ENCODE data around the gene DCC.
"Not testable (repeated sequence)": the region's sequence is repeated elsewhere in the genome, so short reads cannot be mapped to it uniquely, and the experiment has no call there.

Gene DCC

GRCh38 chr18:53441761-53442414 is 1101.9 kb downstream of the DCC start:
- no peak for DNase-seq

DNA sequence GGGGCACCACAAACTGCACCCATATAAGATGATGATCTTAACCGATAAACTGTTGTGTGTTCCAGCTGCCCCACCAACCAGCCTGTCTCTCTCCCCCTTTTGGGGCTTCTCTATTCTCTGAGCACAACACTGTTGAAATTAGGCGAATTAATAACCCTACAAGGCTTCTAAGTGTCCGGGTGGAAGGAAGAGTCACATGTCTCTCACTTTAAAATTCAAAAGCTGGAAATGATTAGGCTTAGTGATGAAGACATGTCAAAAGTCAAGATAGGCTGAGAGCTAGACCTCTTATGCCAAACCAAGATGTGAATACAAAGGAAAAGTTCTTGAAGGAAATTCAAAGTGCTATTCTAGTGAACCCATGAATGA is 1102.4 kb downstream of the DCC start:
- no peak for DNase-seq

- DNase-seq = no peak
Measured at GRCh38 chr18:53443336-53443735, 1103.3 kb downstream of the DCC start.

GRCh38 chr18:53443831-53444230 is 1103.8 kb downstream of the DCC start:
- no peak for DNase-seq

DNA sequence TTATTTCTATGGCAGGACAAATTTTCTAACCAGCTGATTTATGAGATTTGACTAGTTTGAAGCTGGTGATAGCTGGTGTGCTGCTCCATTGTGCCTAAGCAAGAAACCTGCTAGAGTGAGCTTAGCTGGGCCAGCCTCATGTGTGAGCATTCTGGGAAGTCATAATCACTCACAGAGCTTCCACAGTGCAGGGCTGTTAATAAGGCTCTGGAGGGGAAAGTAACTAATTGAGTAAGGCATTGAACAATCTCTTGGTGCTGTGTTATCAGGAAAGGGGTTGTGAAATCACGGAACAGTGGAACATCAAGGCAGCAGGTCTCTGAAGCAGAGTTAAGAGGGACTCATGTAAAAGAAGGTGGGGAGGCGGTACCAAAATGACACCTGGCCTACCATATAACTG is 1111.9 kb downstream of the DCC start:
- DNase-seq = no peak

DNA sequence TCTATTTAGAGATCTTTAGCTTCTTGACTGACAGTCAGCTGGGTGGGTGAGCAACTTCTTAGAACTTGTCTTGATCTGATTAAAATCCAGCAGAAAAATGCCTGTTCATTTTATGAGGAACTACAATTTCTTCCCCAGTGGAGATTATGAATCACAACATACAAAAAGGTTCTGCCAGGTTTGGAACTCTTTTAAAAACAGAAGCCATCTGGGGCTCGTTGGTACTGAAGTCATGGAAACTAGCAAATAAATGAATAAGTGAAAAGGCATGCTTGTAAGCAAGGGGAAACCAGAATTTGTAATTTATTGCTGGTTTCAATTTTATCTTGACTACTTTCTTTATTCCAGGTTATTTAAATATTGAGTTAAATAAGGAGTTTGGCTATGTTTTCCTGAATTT is 1117.1 kb downstream of the DCC start:
- no peak for DNase-seq

DNA sequence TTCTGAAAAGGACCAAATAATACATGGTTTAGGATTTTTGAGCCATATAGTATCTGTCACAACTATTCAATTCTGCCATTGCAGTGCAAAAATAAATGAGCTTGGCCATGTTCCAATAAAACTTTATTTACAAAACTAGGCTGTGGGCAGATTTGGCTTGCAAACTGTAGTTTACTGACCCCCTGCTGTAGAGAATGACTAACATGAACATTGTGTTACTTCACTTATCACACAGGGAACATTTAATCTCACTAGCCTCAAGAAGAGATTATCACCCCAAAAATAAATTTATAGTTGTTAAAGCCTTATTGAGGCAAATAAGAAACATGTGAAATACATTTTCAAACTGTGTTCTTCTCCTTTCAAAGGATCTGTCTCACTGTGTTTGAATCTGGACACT is 1118.3 kb downstream of the DCC start:
- no peak for DNase-seq

DNA sequence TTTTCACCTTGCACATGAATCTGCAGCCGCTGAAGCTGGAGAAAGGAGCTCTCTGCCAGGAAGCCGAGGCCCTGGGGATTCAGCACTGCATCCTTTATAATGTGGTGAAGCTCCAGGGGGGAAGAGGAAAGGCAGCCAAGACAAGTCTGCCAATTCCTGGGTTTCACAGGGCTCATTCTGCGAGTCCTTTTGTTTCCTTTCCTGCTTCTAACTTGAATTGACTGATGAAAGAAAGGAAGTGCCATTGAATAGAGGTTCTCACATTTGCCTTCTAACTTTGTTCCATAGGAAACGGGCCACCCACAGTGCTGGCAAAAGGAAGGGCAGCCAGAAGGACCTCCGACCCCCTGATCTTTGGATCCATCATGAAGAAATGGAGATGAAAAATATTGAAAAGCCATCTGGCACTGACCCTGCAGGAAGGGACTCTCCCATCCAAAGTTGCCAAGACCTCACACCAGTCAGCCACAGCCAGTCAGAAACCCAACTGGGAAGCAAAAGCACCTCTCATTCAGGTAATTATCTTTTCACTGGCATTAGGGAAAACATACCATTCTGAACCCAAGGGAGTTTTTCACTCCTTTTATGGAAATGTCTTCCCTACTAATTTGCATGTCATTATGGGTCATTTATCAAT is 1119.1 kb downstream of the DCC start:
- DNase-seq = no peak

GRCh38 chr18:53467756-53468155 is 1127.8 kb downstream of the DCC start:
- no peak for DNase-seq

DNA sequence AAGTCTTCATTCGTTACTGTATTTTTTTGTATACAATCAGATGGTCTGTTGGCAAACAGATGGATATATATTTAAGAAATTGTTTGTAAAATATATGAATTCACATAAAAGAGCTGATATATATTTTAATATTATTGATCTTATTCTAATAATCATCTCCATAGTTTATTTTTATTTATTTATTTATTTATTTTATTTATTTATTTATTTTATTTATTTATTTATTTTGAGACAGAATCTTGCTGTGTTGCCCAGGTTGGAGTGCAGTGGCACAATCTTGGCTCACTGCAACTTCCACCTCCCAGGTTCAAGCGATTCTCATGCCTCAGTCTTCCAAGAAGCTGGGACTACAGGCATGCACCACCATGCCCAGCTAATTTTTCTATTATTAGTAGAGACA is 1128.2 kb downstream of the DCC start:
- DNase-seq = not testable (repeated sequence)

GRCh38 chr18:53472546-53472945 is 1132.5 kb downstream of the DCC start:
- no peak for DNase-seq

GRCh38 chr18:53478155-53478554 is 1138.2 kb downstream of the DCC start:
- no peak for DNase-seq

DNA sequence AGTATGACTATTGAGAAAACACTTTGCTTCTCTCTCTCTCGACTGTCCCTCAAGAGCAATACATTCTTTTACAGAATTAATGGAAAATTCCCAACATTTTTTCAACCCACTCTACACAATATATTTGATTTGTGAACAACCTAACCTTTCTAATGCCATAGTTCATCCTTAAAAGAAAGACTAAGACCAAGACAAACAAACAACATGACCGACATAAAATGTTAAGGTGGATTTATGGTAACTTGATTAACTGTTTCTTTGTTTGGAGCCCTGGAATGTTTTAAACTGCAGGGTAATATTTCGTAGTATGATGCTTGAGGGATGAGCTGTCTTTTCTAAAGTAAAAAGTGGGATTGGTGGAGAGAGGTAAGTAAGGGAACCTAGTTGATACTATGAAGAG is 1146.3 kb downstream of the DCC start:
- no peak for DNase-seq

DNA sequence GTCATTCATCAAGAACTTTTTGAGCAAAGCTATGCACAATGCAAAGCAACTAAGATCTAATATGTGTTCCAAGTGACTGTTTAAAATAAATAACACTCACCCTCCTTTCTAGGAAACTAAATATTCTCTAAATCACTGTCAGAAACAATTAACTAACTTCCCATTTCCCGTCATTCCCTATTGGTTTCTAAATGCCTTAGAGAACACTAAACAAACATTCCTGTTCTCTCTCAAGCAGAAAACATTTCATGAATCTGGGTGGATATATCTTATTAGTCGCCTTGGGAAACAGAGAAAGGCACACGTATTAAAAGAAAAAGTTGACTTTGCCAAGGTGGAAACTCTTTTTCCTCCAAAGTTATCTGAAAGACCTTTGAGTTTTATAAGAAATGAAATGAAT is 1149.3 kb downstream of the DCC start:
- no peak for DNase-seq

DNA sequence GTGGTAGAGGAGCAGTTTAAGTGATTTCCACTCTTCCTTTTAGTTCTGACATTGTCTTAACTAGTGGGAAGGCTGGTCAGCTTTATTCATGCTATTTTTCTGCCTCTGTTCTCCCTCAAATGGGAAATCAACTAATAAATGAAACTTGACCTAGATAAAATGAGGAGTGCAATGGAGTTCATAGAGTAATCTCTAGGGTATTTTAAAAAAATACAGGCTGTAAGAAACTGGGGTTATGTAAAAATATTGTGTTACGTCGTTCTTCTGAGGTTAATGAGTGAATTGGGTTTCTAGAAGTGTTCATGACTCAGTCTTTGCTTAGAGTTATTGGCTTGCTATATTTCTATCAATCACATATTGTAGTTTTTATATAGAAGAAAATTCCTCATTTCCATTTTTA is 1150.0 kb downstream of the DCC start:
- no peak for DNase-seq

DNA sequence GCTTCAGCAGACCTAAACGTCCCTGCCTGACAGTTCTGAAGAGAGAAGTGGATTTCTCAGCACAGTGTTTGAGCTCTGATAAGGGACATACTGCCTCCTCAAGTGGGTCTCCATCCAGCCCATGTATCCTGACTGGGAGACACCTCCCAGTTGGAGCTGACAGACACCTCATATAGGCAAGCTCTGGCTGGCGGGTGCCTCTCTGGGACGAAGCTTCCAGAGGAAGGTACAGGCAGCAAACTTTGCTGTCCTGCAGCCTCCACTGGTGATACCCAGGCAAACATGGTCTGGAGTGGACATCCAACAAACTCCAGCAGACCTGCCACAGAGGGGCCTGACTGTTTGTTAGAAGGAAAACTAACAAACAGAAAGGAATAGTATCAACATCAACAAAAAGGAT is 1156.0 kb downstream of the DCC start:
- no peak for DNase-seq

DNA sequence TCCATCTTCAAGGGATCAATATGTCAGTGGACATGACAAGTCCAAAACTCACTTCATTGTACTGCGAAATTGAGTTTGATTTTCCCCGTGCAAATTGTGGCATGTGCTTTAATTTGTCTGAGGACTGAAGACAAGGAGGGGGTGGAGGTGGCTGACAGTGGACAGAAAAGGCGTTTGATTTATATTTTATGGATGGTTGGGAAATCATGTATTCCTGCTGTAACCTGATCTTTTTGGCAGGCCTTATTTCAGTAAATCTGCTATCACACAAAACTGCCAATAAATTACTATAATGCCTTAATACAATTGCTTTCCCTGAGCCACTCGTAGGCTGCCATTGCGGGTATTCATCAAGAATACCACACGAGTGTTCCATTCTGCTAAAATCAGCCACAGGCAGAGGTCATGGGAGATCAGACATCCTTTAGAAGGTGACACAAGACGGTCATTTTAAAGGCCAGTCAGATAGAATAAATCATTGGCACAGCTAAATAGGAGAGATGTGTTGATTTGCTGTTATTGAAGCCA is 1164.0 kb downstream of the DCC start:
- no peak for DNase-seq

DNA sequence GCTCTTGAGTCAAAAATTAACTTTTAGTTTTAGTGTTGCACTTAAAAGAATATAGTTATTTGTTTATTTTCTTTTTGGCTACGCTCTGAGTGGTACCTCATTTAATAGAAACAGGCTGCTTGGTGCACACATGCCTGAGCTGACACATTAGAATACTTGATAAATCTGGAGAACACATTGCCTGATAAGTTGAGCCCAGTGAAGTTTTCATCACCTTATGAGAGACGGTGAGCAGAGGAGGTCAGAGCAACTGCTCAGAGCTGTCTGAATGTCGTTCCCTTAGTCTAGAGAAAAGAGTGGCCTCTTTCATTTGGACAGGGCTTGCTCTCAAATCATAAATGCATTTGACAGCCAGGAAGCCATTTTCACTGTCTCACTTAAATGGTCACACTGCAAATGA is 1168.5 kb downstream of the DCC start:
- DNase-seq = no peak

DNA sequence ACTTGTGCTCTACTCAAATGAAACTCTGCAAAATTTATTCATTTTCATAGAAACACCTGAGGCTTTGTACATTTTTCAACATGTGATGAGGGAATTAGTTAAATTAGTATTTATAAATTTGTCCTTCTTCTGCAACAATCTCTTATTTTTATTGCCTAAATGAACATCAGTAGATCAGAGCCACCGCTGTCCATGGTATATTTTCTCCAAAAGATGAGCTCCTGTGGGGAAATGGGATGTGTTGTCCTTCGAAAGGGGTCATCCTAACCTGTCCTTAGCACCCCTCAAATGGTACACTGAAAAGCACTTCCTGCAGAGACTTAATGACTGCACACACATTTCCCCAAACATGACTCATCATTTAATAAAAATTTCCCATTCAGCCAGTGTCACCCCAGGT is 1169.9 kb downstream of the DCC start:
- DNase-seq = no peak

DNA sequence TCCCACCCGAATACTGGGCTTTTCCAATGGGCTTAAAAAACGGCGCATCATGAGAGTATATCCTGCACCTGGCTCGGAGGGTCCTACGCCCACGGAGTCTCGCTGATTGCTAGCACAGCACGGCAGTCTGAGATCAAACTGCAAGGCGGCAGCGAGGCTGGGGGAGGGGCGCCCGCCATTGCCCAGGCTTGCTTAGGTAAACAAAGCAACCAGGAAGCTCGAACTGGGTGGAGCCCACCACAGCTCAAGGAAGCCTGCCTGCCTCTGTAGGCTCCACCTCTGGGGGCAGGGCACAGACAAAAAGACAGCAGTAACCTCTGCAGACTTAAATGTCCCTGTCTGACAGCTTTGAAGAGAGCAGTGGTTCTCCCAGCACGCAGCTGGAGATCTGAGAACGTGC is 1171.7 kb downstream of the DCC start:
- not testable (repeated sequence) for DNase-seq

GRCh38 chr18:53521068-53521467 is 1181.1 kb downstream of the DCC start:
- DNase-seq = no peak

DNA sequence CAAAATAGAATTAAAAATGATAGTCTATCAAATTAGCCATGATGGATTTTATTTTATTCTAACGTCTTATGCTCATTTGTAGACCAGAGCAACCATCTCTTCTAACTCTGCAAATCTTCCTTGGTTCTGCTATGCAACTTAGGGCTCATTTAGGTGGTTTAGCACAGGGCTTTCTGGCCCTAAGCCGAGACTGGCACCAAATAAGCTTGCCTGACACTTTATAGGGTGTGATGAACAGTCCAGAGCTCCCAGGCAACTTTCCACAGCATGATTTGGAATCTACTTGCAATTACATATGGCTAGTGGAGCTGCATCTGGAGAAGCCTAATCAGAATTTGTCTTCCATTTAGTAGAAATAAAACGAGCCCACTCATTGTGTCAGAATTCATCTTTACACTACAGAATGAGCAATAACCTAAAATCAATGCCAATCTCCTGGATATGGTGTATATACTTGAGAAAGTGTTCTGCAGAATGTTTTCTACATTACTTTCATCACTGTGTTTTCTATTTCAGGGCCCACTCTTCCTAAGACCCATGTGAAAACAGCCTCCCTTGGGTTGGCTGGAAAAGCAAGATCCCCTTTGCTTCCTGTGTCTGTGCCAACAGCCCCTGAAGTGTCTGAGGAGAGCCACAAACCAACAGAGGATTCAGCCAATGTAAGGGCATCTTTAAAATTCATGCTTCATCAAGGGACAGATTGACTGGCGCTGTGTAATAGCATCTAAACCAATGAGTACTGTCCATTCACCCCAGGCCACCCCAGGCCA is 1186.3 kb downstream of the DCC start:
- DNase-seq = no peak

GRCh38 chr18:53527365-53527764 is 1187.4 kb downstream of the DCC start:
- DNase-seq = no peak

- DNase-seq = no peak
Measured at GRCh38 chr18:53531187-53531586, 1191.2 kb downstream of the DCC start.
